HG02884 (cell line): ENCODE data around the gene POLA2.
"Not testable (repeated sequence)": the region's sequence is repeated elsewhere in the genome, so short reads cannot be mapped to it uniquely, and the experiment has no call there.

ENCODE experiments used
- ATAC-seq: cut with Tn5 transposase; IDR thresholded peaks from one replicate; pipeline ENCODE4 v1.9.1; 2021; ENCODE audit warnings: mild to moderate bottlenecking, moderate library complexity; ENCODE audit not compliant: unreplicated experiment

POLA2 gene

DNA sequence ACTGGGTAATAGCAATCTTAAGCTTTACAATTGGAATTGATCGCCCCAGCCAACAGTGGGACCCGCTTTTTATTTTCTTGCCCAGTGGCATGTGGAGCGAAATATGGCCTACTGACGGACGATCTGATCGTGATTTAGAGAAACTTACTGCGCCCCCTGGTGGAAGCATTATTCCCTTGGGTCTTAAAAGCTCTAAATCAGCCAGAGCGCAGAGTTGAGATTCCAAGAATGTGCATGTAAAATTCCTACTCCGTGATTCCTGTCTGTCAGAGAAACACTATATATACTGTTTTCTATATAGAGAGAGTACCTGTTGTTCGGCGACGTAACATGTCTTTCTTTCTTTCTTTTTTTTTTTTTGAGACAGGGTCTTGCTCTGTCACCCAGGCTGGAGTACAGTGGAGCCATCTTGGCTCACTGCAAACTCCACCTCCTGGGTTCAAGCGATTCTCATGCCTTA lies 68.2 kb downstream of the POLA2 start:
- no peak for ATAC-seq

DNA sequence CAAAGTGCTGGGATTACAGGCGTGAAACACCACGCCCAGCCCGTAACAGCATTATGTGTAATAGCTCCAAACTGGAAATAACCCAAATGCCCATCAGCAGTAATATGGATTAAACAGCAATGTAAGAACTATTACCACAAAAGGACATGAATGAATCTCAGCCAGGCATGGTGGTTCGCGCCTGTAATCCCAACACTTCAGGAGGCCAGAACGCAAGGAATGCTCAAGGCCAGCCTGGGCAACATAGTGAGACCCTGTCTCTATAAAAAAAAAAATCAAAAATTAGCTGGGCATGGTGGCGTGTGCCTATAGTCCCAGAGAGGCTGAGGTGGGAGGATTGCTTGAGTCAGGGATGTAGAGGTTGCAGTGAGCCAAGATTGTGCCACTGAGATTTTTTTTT lies 68.8 kb downstream of the POLA2 start:
- ATAC-seq = no peak

DNA sequence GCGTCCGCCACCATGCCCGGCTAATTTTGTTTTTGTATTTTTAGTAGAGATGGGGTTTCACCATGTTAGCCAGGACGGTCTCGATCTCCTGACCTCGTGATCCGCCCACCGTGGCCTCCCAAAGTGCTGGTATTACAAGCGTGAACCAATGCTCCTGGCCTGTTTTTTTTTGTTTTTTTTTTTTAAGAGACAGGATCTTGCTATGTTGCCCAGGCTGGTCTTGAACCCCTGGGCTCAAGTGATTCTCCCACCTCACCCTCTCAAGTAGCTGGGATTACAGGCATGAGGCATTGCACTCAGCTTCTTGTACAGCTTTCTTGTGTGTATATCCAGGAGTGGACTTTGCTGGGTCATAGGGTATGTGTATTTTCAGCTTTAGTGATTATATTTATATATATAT lies 70.8 kb downstream of the POLA2 start:
- ATAC-seq = not testable (repeated sequence)

DNA sequence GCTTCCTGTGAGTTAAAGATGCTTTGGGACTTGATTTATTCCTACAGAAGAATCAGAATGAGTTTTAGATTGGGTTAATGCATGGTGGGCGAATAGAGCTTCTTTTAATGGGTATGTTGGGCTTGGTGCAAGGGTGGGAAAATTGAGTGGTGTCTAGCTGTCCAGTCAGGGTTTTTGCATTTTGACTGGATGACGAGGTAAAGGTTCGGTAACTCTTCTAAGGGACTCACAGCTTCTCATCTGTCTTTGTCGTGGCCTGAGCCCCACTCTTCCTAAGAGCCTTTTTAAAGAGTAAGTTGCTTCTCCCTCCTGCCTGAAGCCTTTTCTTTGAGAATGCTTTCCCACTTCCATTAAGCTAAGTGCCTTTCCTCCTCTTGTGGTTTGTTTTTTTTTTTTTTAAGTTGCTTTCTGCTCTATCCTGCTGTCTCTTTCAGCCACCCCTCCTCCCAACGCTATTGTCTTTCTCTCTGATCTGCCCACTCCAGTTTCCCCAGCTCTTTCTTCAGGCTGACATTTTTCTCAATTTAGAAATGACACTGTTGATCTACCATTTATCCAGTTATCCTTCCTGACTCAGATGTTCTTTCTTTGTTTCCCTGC lies 73.0 kb downstream of the POLA2 start:
- no peak for ATAC-seq

DNA sequence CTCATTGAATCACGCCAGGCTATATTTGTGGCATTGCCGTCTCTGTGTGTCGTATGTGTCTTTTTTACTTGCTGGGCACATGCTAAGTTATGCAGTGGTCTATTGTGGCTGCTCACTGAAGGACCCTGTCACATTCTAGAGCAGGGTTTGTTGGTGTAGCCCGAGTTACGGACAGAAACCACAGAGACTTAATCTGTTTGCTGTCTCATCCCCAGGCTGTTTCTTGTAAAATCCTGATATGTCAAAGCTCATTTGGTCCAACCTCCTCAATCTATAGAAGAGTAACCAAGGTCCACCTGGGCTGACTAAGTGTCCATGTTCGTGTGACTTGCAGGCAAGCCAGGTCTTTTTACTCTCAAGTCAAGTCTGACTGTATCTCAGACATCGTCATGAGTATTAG lies 76.9 kb downstream of the POLA2 start:
- ATAC-seq = no peak

DNA sequence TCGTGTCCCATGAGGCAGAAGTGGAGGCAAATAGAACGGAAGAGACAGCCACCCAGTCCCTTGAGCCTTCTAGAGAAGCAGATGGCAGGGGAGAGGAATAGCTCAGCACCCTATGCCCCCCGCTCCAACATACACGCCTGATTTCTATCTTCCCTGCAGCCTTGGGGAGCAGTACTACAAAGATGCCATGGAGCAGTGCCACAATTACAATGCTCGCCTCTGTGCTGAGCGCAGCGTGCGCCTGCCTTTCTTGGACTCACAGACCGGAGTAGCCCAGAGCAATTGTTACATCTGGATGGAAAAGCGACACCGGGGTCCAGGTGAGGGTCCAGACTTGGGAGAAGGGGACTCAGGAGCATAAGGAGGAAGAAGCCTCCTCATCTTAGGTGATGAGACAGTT lies 78.5 kb downstream of the POLA2 start:
- ATAC-seq = no peak

DNA sequence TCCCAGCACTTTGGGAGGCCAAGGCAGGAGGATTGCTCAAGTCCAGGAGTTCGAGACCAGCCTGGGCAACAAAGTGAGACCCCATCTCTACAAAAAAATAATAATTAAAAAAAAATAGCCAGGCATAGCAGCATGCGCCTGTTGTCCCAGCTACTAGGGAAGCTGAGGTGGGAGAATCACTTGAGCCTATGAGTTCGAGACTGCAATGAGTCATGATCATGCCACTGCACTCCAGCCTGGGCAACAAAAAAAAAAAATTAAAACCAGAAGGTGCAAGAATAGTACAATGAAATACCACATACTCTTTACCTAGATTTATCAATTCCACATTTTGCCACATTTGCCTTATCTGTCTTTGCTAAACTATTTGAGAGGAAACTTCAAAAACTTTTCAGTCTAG lies 80.1 kb downstream of the POLA2 start:
- no peak for ATAC-seq
